Esophagus muscularis mucosa (tissue), 4 donors: ENCODE results near the gene COQ4.

Experiments
- EP300 ChIP-seq: sonication (generic); formaldehyde crosslinking; IDR thresholded peaks from one replicate; pipeline ENCODE4 v1.6.1; 2017; ENCODE audit warnings: antibody characterized with exemption
- POLR2A ChIP-seq: fragments of 450-650 bp; IDR thresholded peaks from one replicate; pipeline ENCODE4 v1.6.1; 2017; ENCODE audit warnings: antibody characterized with exemption, moderate library complexity, mild to moderate bottlenecking, low read depth
- TF ChIP-seq, protein P1 (sequence below), 3 experiments: fragments of 200-600 bp in 2 of 3; fragments of 450-650 bp in 1 of 3; sonication (generic) in 2 of 3; IDR thresholded peaks; one replicate each; pipeline ENCODE4 v1.5.1; 2017 to 2019; ENCODE audit warnings: antibody characterized with exemption in 3 of 3, mild to moderate bottlenecking in 2 of 3, moderate library complexity in 1 of 3

GRCh38 chr9:128361986-128362646, 39.5 kb downstream of the COQ4 start:
- TF ChIP-seq, protein P1, sequence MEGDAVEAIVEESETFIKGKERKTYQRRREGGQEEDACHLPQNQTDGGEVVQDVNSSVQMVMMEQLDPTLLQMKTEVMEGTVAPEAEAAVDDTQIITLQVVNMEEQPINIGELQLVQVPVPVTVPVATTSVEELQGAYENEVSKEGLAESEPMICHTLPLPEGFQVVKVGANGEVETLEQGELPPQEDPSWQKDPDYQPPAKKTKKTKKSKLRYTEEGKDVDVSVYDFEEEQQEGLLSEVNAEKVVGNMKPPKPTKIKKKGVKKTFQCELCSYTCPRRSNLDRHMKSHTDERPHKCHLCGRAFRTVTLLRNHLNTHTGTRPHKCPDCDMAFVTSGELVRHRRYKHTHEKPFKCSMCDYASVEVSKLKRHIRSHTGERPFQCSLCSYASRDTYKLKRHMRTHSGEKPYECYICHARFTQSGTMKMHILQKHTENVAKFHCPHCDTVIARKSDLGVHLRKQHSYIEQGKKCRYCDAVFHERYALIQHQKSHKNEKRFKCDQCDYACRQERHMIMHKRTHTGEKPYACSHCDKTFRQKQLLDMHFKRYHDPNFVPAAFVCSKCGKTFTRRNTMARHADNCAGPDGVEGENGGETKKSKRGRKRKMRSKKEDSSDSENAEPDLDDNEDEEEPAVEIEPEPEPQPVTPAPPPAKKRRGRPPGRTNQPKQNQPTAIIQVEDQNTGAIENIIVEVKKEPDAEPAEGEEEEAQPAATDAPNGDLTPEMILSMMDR (IDR thresholded peaks at IDR 0.05): peak; percentile 85 to 93 (median 92)
- no peak for TF ChIP-seq POLR2A
- TF ChIP-seq EP300: no peak
